GM19193 (cell line): Measurements from ENCODE around the gene CASP7.

Experiments
- POLR2A ChIP-seq: IDR thresholded peaks from 4 replicates; pipeline ENCODE4 v1.6.1; 2011; ENCODE audit not compliant: insufficient read depth, insufficient read length; ENCODE audit errors: extremely low read depth

Gene CASP7

DNA sequence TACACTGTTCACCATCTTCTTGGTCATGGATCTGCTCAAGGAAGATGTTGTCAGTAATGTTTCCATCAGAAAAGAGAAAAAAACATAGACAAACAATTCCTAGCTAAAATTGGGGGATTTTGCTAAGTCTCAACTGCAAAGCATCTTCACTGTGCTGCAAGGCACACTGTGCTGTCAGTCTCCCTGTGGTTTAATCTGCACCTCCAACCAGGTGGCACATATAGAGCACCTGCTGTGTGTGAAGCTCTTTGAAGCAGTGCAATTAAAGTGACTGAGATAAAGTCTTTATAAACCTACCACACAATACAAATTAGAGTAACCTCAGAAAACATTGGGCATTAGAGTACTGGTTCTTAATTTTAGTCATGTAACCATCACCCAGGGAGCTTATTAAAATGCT is 22.2 kb upstream of the CASP7 start:
- TF ChIP-seq POLR2A: no peak

DNA sequence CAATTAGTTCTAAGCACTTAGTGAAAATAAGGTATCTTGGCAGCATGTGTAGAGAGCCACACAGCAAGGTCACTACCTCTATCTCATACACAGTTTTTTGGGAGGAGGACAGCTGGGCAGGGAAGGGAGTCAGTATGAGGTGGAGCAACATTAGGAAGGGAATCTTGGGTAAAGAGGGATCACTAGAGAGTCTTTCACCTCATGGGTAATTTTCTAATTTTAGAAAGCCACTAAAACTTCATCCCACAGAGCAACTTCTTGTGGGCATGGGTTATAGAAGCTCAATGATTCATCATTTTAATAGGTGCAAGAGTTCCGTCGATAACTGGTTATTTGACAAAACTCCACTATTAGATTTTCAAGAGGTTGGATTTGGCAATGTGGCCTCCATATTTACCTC is 18.4 kb upstream of the CASP7 start:
- no peak for TF ChIP-seq POLR2A

DNA sequence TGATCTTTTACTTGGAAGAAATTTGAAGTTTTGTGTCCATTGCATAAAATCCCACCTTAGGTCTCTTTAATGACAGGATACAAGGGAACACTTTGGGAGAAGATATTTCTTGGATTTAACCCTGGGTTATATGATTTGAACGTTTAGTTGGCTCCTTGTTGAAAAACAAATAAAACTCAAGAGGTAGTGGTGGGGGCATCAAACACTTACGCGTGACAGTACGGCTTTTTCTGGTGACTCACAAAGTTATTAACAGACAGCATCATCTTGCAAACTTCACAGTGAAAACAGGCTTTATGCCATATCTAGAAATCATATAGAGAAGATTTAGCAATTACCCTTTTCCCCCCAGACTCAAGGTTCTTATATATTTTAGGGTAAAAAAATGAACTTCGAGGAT is 16.6 kb upstream of the CASP7 start:
- no peak for TF ChIP-seq POLR2A

GRCh38 chr10:113663908-113664307 is 15.8 kb upstream of the CASP7 start, which contains the start of gene NRAP:
Gene NRAP (minus strand): TSS chr10:113664041. CDS start chr10:113663882, 159 bp downstream.
- no peak for TF ChIP-seq POLR2A

DNA sequence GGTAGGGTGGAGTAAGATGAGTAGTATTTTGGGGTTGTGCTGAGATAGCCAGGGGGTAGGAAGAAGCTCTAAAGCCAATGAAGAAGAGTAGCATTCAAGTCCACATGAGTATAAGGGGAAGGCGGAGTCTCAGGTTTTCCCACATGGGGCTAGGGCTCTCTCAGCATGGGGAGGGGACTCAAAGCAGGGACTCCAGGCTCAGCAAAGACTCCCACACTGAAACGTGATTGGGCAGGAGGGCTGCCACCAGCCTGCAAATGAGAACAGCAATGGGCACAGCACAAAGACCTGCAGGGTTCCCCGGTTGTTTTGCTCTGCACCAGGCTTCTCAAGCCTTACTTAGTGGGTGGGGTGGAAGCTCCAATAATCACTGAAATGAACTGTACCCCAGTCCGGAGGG is 14.4 kb upstream of the CASP7 start:
- no peak for TF ChIP-seq POLR2A

GRCh38 chr10:113665806-113666354 is 13.8 kb upstream of the CASP7 start:
- TF ChIP-seq POLR2A: no peak

GRCh38 chr10:113666682-113667252 is 12.9 kb upstream of the CASP7 start:
- no peak for TF ChIP-seq POLR2A

DNA sequence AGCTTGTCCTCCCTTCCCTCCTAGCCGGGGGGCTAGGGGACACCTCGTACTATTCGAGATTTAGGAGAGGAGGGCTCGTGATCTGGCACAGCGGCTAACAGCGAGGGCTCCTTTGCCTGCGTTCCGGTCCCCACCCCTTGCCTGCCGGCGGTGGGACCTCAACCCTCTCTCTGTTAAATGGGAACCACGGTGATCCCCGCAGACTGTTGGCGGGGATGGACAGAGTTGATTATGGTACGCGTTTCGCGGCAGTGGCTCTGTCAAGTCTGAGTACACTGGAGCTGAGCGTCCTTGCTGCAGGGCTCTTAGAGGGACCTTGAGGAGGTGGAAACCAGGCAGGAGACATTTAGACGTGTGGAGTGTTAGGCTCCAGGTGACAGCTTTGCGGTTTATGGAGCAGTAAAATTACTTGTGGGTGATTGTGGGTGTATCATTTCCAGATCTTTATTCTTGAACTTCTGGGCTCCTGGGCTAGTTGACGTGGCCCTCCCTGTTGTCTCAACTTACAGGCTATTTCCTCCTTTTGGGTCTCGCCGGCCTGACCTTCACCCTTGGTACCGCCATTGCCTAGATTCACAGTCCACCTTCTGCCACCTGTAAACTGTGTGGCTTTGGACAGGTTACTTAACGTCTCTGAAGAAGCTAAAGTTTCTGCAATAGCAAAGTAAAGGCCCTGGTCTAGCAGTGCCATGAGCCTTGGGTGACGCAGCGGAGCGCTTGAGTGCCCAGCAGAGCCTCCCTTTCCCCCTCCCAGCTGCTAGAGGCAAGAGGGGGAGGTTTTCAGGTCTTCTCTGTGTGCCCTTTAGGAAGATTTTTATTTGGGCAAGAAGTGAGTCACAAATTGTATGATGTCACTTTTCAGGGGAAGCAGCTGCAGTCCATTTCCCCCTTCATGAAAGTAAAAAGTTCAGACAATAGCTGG is 739 bp downstream of the CASP7 start:
- TF ChIP-seq POLR2A: peak; percentile 26

GRCh38 chr10:113681533-113682470 is 2.1 kb downstream of the CASP7 start:
- TF ChIP-seq POLR2A: no peak

GRCh38 chr10:113683300-113683699 is 3.6 kb downstream of the CASP7 start:
- no peak for TF ChIP-seq POLR2A

DNA sequence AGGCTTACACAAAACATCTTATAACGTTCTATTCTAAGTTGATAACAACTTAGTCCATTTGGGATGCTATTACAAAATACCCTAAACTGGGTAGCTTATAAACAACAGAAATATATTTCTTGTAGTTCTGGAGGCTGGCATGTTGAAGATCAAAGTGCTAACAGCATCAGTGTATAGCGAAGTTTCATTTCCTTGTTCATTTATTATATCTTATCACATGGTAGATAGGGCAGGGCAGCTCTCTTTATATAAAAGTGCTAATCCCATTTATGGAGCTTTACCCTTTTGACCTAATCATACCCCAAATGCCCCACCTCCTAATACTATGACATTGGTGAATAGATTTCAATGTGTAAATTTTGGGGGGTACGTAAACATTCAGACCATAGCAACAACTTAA is 6.3 kb downstream of the CASP7 start:
- TF ChIP-seq POLR2A: no peak

- no peak for TF ChIP-seq POLR2A
Observed at GRCh38 chr10:113687037-113687436, 7.3 kb downstream of the CASP7 start.

- no peak for TF ChIP-seq POLR2A
Observed at GRCh38 chr10:113689057-113689456, 9.3 kb downstream of the CASP7 start.

DNA sequence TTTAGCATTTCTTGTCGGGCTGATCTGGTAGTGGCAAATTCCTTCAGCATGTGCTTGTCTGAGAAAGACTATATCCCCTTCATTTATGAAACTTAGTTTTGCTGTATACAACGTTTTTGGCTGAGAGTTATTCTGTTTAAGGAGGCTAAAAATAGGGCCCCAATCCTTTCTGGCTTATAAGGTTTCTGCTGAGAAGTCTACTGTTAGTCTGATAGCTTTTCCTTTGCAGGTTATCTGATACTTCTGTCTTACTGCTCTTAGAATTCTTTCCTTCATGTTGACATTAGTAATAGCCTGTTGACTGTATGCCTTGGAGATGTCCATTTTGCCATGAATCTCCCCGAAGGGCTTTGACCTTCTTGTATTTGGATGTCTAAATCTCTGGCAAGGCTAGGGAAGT is 9.9 kb downstream of the CASP7 start:
- no peak for TF ChIP-seq POLR2A

DNA sequence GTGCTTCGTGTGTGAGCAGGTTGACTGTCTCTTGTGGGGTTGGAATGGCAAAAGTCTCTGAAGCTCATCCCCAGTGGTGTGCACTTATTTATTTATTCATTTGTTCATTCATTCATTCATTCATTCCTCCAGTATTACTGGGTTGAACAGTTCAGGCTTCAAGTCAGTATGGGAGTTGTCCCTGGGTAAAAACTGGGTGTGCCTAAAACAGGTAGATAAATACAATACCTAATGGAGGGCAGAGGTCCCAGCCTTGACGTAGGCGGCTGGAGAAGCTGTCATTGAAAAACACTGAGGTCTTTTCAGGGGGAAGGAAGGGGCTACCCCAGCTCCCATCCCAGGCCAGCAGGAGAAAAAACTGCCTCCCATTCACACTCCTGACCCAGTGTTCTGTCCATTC is 11.0 kb downstream of the CASP7 start:
- TF ChIP-seq POLR2A: no peak
